ENCODE data around the gene ADAMTSL1.

GRCh38 chr9:18746631-18747030 is 272.7 kb downstream of the ADAMTSL1 start:
- TF ChIP-seq CTCF (IDR thresholded peaks at IDR 0.05) (no peak), POLR2A (IDR thresholded peaks at IDR 0.05) (no peak), EP300 (IDR thresholded peaks at IDR 0.05) (no peak), POLR2AphosphoS5 (IDR thresholded peaks at IDR 0.05) (no peak)
